Fibroblast of lung (primary cell): ENCODE data around the gene SCIN.
"Not testable (repeated sequence)": the region's sequence is repeated elsewhere in the genome, so short reads cannot be mapped to it uniquely, and the experiment has no call there.

Experiments used
- EZH2 ChIP-seq: IDR thresholded peaks from 2 replicates; pipeline ENCODE4 v1.5.1; 2012; ENCODE audit warnings: low read length, control low read depth, mild to moderate bottlenecking; ENCODE audit errors: missing control alignments
- TF ChIP-seq, protein P1 (sequence below), 2 donors: IDR thresholded peaks in 1 of 2; conservative IDR thresholded peaks in 1 of 2; 1 replicate in 1 of 2; 2 replicates in 1 of 2; pipeline ENCODE4 v1.5.1; 2011 to 2012; ENCODE audit warnings: low read length in 2 of 2, control low read depth in 1 of 2, inconsistent platforms in 1 of 2, low read depth in 1 of 2, mild to moderate bottlenecking in 1 of 2

DNA sequence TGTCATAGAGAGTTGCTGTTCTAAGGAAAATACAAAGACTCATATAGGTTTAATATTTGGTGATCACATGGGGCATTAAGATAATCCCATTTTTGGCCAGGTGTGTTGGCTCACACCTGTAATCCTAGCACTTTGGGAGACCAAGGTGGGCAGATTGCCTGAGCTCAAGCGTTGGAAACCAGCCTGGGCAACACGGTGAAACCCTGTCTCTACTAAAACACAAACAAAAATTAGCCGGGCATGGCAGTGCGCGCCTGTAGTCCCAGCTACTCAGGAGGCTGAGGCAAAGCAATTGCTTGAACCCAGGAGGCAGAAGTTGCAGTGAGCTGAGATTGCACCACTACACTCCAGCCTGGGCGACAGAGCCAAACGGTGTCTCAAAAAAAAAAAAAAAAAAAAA lies 102.9 kb downstream of the SCIN start:
- TF ChIP-seq, protein P1, sequence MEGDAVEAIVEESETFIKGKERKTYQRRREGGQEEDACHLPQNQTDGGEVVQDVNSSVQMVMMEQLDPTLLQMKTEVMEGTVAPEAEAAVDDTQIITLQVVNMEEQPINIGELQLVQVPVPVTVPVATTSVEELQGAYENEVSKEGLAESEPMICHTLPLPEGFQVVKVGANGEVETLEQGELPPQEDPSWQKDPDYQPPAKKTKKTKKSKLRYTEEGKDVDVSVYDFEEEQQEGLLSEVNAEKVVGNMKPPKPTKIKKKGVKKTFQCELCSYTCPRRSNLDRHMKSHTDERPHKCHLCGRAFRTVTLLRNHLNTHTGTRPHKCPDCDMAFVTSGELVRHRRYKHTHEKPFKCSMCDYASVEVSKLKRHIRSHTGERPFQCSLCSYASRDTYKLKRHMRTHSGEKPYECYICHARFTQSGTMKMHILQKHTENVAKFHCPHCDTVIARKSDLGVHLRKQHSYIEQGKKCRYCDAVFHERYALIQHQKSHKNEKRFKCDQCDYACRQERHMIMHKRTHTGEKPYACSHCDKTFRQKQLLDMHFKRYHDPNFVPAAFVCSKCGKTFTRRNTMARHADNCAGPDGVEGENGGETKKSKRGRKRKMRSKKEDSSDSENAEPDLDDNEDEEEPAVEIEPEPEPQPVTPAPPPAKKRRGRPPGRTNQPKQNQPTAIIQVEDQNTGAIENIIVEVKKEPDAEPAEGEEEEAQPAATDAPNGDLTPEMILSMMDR (conservative IDR thresholded peaks at IDR 0.05 in 1 of 2, IDR thresholded peaks at IDR 0.05 in 1 of 2; ENCODE audit: low read depth in 1 of 2, low read length in 2 of 2), result not testable (repeated sequence)
- not testable (repeated sequence) for TF ChIP-seq EZH2
